ENCODE measurements around the gene PATJ.

Gene PATJ

GRCh38 chr1:62188111-62188510 is 445.8 kb downstream of the PATJ start:
- TF ChIP-seq TOX (CRISPR knock-in tag; IDR thresholded peaks at IDR 0.05; ENCODE audit: borderline replicate concordance) (no peak), ZNF565 (CRISPR knock-in tag; conservative IDR thresholded peaks at IDR 0.05; ENCODE audit: low read depth) (no peak), ZFP3 (CRISPR knock-in tag; IDR thresholded peaks at IDR 0.05) (no peak), ZNF8 (CRISPR knock-in tag; IDR thresholded peaks at IDR 0.05) (no peak), RARB (CRISPR knock-in tag; IDR thresholded peaks at IDR 0.05) (no peak), ZC3H10 (CRISPR knock-in tag; IDR thresholded peaks at IDR 0.05) (no peak), GLIS3 (CRISPR knock-in tag; IDR thresholded peaks at IDR 0.05) (no peak), ZFP30 (CRISPR knock-in tag; IDR thresholded peaks at IDR 0.05) (no peak), TCF4 (CRISPR knock-in tag; IDR thresholded peaks at IDR 0.05; ENCODE audit: borderline replicate concordance) (no peak), PATZ1 (CRISPR knock-in tag; IDR thresholded peaks at IDR 0.05; ENCODE audit: borderline replicate concordance) (no peak), OSR1 (CRISPR knock-in tag; IDR thresholded peaks at IDR 0.05) (no peak), POU6F1 (CRISPR knock-in tag; IDR thresholded peaks at IDR 0.05; ENCODE audit: borderline replicate concordance, low read depth) (no peak)
- no peak for ATAC-seq

GRCh38 chr1:62194651-62195544 is 452.6 kb downstream of the PATJ start, which contains the start of gene L1TD1:
Gene L1TD1 (plus strand): TSS chr1:62194849. CDS start chr1:62206629, 11,780 bp downstream.
- no peak for TF ChIP-seq OSR1 (CRISPR knock-in tag; IDR thresholded peaks at IDR 0.05)
- TF ChIP-seq TOX (CRISPR knock-in tag; IDR thresholded peaks at IDR 0.05; ENCODE audit: borderline replicate concordance), result no peak
- TF ChIP-seq ZNF565 (CRISPR knock-in tag; conservative IDR thresholded peaks at IDR 0.05; ENCODE audit: low read depth), result no peak
- no peak for TF ChIP-seq POU6F1 (CRISPR knock-in tag; IDR thresholded peaks at IDR 0.05; ENCODE audit: borderline replicate concordance, low read depth)
- TF ChIP-seq GLIS3 (CRISPR knock-in tag; IDR thresholded peaks at IDR 0.05), result no peak
- ATAC-seq, result no peak

GRCh38 chr1:62196086-62196690 is 453.9 kb downstream of the PATJ start:
- no peak for ATAC-seq

More at GRCh38 chr1:62196086-62196690, 453.9 kb downstream of the PATJ start:
- TF ChIP-seq OSR1 (CRISPR knock-in tag; IDR thresholded peaks at IDR 0.05), result no peak
- TF ChIP-seq CSRNP3 (CRISPR knock-in tag; IDR thresholded peaks at IDR 0.05), result no peak
- TF ChIP-seq TCF4 (CRISPR knock-in tag; IDR thresholded peaks at IDR 0.05; ENCODE audit: borderline replicate concordance), result no peak
- TF ChIP-seq ZNF8 (CRISPR knock-in tag; IDR thresholded peaks at IDR 0.05), result no peak
- no peak for TF ChIP-seq SNAI2 (CRISPR knock-in tag; IDR thresholded peaks at IDR 0.05)
- TF ChIP-seq ARNTL (CRISPR knock-in tag; IDR thresholded peaks at IDR 0.05; ENCODE audit: borderline replicate concordance, low read depth), result no peak
- TF ChIP-seq ZC3H10 (CRISPR knock-in tag; IDR thresholded peaks at IDR 0.05), result no peak
- TF ChIP-seq POU6F1 (CRISPR knock-in tag; IDR thresholded peaks at IDR 0.05; ENCODE audit: borderline replicate concordance, low read depth), result no peak
- TF ChIP-seq CSDC2 (CRISPR knock-in tag; IDR thresholded peaks at IDR 0.05), result no peak
- no peak for TF ChIP-seq ISL1 (CRISPR knock-in tag; IDR thresholded peaks at IDR 0.05)
- TF ChIP-seq ZFP30 (CRISPR knock-in tag; IDR thresholded peaks at IDR 0.05), result no peak
- TF ChIP-seq TSHZ2 (CRISPR knock-in tag; IDR thresholded peaks at IDR 0.05), result no peak
- no peak for TF ChIP-seq ZNF565 (CRISPR knock-in tag; conservative IDR thresholded peaks at IDR 0.05; ENCODE audit: low read depth)
- no peak for TF ChIP-seq BACH2 (CRISPR knock-in tag; IDR thresholded peaks at IDR 0.05; ENCODE audit: borderline replicate concordance)
- no peak for TF ChIP-seq ZNF70 (CRISPR knock-in tag; IDR thresholded peaks at IDR 0.05)
- TF ChIP-seq ESRRG (CRISPR knock-in tag; IDR thresholded peaks at IDR 0.05), result no peak
- no peak for TF ChIP-seq ZFP3 (CRISPR knock-in tag; IDR thresholded peaks at IDR 0.05)
- TF ChIP-seq GLIS3 (CRISPR knock-in tag; IDR thresholded peaks at IDR 0.05), result no peak
- no peak for TF ChIP-seq RARB (CRISPR knock-in tag; IDR thresholded peaks at IDR 0.05)
